ENCODE measurements around the gene KLHDC7B. TPM values are rescaled to one million over a fixed set of nuclear protein-coding genes. Genes with fewer than 3 reads are reported as not detected.

KLHDC7B gene
- total and polyA plus RNA-seq, 2 of the 13 experiments (the other 11 are each of a cell fraction or from before 2014, with no cell fraction given) = 0.11 TPM; not detected in 1

GRCh38 chr22:50582493-50583293 lies 37.0 kb downstream of the KLHDC7B start, which contains the start of gene CHKB (continued):
- TF ChIP-seq ZBTB39 (CRISPR knock-in tag; IDR thresholded peaks at IDR 0.05) (no peak; the same call in none of the 2 replicates), RFXAP (CRISPR knock-in tag; IDR thresholded peaks at IDR 0.05; ENCODE audit: borderline replicate concordance) (no peak; the same call in none of the 2 replicates), ZNF614 (CRISPR knock-in tag; IDR thresholded peaks at IDR 0.05; ENCODE audit: borderline replicate concordance) (0 out of 2 replicates have a peak, but pooled peaks have one; percentile 31), FOXO1 (CRISPR knock-in tag; IDR thresholded peaks at IDR 0.05) (0 out of 2 replicates have a peak, but pooled peaks have one; percentile 24), ZKSCAN8 (CRISPR knock-in tag; IDR thresholded peaks at IDR 0.05; ENCODE audit: borderline replicate concordance) (no peak), PHF21A (CRISPR knock-in tag; IDR thresholded peaks at IDR 0.05) (peak; percentile 90), RAD51 (IDR thresholded peaks at IDR 0.05; ENCODE audit: borderline replicate concordance) (no peak), ZNF747 (CRISPR knock-in tag; IDR thresholded peaks at IDR 0.05; ENCODE audit: borderline replicate concordance) (0 out of 2 replicates have a peak, but pooled peaks have one; percentile 18), RAD21 (CRISPR knock-in tag; IDR thresholded peaks at IDR 0.05) (peak; percentile 46), TRIM24 (CRISPR knock-in tag; IDR thresholded peaks at IDR 0.05) (no peak), ZNF543 (CRISPR knock-in tag; IDR thresholded peaks at IDR 0.05) (peak; percentile 72), MAFG (CRISPR knock-in tag; IDR thresholded peaks at IDR 0.05) (no peak), THAP11 (CRISPR knock-in tag; IDR thresholded peaks at IDR 0.05) (peak; percentile 56), ZZZ3 (CRISPR knock-in tag; IDR thresholded peaks at IDR 0.05; ENCODE audit: borderline replicate concordance) (peak; percentile 25; the same call in 1 of the 2 replicates), ZNF704 (CRISPR knock-in tag; IDR thresholded peaks at IDR 0.05; ENCODE audit: borderline replicate concordance) (peak; percentile 36; the same call in 1 of the 2 replicates), IRF2 (CRISPR knock-in tag; IDR thresholded peaks at IDR 0.05) (0 out of 2 replicates have a peak, but pooled peaks have one; percentile 8)
- TF ChIP-seq, protein P1, sequence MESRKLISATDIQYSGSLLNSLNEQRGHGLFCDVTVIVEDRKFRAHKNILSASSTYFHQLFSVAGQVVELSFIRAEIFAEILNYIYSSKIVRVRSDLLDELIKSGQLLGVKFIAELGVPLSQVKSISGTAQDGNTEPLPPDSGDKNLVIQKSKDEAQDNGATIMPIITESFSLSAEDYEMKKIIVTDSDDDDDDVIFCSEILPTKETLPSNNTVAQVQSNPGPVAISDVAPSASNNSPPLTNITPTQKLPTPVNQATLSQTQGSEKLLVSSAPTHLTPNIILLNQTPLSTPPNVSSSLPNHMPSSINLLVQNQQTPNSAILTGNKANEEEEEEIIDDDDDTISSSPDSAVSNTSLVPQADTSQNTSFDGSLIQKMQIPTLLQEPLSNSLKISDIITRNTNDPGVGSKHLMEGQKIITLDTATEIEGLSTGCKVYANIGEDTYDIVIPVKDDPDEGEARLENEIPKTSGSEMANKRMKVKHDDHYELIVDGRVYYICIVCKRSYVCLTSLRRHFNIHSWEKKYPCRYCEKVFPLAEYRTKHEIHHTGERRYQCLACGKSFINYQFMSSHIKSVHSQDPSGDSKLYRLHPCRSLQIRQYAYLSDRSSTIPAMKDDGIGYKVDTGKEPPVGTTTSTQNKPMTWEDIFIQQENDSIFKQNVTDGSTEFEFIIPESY (CRISPR knock-in tag; IDR thresholded peaks at IDR 0.05) = no peak
- TF ChIP-seq, protein P2, sequence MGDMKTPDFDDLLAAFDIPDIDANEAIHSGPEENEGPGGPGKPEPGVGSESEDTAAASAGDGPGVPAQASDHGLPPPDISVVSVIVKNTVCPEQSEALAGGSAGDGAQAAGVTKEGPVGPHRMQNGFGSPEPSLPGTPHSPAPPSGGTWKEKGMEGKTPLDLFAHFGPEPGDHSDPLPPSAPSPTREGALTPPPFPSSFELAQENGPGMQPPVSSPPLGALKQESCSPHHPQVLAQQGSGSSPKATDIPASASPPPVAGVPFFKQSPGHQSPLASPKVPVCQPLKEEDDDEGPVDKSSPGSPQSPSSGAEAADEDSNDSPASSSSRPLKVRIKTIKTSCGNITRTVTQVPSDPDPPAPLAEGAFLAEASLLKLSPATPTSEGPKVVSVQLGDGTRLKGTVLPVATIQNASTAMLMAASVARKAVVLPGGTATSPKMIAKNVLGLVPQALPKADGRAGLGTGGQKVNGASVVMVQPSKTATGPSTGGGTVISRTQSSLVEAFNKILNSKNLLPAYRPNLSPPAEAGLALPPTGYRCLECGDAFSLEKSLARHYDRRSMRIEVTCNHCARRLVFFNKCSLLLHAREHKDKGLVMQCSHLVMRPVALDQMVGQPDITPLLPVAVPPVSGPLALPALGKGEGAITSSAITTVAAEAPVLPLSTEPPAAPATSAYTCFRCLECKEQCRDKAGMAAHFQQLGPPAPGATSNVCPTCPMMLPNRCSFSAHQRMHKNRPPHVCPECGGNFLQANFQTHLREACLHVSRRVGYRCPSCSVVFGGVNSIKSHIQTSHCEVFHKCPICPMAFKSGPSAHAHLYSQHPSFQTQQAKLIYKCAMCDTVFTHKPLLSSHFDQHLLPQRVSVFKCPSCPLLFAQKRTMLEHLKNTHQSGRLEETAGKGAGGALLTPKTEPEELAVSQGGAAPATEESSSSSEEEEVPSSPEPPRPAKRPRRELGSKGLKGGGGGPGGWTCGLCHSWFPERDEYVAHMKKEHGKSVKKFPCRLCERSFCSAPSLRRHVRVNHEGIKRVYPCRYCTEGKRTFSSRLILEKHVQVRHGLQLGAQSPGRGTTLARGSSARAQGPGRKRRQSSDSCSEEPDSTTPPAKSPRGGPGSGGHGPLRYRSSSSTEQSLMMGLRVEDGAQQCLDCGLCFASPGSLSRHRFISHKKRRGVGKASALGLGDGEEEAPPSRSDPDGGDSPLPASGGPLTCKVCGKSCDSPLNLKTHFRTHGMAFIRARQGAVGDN (CRISPR knock-in tag; IDR thresholded peaks at IDR 0.05) = peak; percentile 93
- TF ChIP-seq, protein P3, sequence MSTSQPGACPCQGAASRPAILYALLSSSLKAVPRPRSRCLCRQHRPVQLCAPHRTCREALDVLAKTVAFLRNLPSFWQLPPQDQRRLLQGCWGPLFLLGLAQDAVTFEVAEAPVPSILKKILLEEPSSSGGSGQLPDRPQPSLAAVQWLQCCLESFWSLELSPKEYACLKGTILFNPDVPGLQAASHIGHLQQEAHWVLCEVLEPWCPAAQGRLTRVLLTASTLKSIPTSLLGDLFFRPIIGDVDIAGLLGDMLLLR (CRISPR knock-in tag; IDR thresholded peaks at IDR 0.05) = no peak
